ENCODE data around the gene TMEM106B.

DNA sequence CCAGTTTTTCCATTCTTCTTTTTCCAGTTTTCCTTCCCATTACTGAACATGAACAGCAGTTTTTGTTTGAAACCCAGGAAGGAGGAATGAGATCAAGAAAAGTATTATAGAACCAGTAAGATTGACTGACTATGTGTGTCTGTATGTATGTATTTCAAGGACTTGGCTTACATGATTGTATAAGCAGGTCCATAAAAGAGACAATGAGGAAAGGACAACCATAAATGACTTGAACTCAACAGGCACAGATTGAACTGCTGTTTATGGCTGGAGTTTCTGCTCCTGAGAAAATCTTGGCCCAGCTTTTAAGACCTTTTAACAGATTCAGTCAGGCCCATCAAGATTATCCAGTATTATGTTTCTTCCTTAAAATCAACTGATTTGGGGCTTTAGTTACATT is 39.1 kb downstream of the TMEM106B start:
- TF ChIP-seq EZH2phosphoT487 (IDR thresholded peaks at IDR 0.05; ENCODE audit: low read depth, severe bottlenecking, unreplicated experiment), result no peak
- TF ChIP-seq, protein P1, sequence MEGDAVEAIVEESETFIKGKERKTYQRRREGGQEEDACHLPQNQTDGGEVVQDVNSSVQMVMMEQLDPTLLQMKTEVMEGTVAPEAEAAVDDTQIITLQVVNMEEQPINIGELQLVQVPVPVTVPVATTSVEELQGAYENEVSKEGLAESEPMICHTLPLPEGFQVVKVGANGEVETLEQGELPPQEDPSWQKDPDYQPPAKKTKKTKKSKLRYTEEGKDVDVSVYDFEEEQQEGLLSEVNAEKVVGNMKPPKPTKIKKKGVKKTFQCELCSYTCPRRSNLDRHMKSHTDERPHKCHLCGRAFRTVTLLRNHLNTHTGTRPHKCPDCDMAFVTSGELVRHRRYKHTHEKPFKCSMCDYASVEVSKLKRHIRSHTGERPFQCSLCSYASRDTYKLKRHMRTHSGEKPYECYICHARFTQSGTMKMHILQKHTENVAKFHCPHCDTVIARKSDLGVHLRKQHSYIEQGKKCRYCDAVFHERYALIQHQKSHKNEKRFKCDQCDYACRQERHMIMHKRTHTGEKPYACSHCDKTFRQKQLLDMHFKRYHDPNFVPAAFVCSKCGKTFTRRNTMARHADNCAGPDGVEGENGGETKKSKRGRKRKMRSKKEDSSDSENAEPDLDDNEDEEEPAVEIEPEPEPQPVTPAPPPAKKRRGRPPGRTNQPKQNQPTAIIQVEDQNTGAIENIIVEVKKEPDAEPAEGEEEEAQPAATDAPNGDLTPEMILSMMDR (IDR thresholded peaks at IDR 0.05; ENCODE audit: poor library complexity), result no peak
- no peak for TF ChIP-seq EZH2 (IDR thresholded peaks at IDR 0.05; ENCODE audit: borderline replicate concordance)

All from hepatocyte (in vitro differentiated cells).